Subcutaneous abdominal adipose tissue (tissue), 5 donors: ENCODE measurements around the gene POFUT2.

Source experiments
- H3K27ac ChIP-seq: one replicate; pipeline ENCODE4 v1.7.0; 2013; ENCODE audit warnings: low read depth, mild to moderate bottlenecking, inconsistent platforms, low read length, moderate library complexity
- H3K27me3 ChIP-seq, 5 donors: one replicate each; pipeline ENCODE4 v1.7.0; 2013; ENCODE audit warnings: low read length in 5 of 5, inconsistent platforms in 1 of 5; ENCODE audit not compliant: control insufficient read depth in 5 of 5, insufficient read depth in 4 of 5
- H3K36me3 ChIP-seq, 5 donors: one replicate each; pipeline ENCODE4 v1.7.0; 2013; ENCODE audit warnings: low read length in 5 of 5; ENCODE audit not compliant: control insufficient read depth in 5 of 5, insufficient read depth in 5 of 5
- H3K4me1 ChIP-seq, 5 donors: one replicate each; pipeline ENCODE4 v1.7.0; 2013; ENCODE audit warnings: low read length in 5 of 5, mild to moderate bottlenecking in 3 of 5, moderate library complexity in 1 of 5; ENCODE audit not compliant: control insufficient read depth in 5 of 5, insufficient read depth in 5 of 5
- H3K4me3 ChIP-seq, 5 donors: one replicate each; pipeline ENCODE4 v1.7.0; 2013; ENCODE audit warnings: low read length in 5 of 5, low read depth in 1 of 5
- H3K9ac ChIP-seq, 5 donors: one replicate each; pipeline ENCODE4 v1.7.0; 2013; ENCODE audit warnings: low read length in 5 of 5, mild to moderate bottlenecking in 4 of 5, moderate library complexity in 3 of 5
- H3K9me3 ChIP-seq, 5 donors: one replicate each; pipeline ENCODE4 v1.7.0; 2013; ENCODE audit warnings: low read length in 5 of 5; ENCODE audit not compliant: control insufficient read depth in 5 of 5
- donor health status: healthy.
- donor health status: healthy.
- donor health status: healthy.
- donor health status: healthy.
- donor health status: healthy.

The POFUT2 gene

GRCh38 chr21:45225041-45225740 is 62.5 kb downstream of the POFUT2 start:
- peaks cover 0 to 8% (median 5%) of the 10 kb centered on the region in 5 donors for H3K27me3 ChIP-seq
- H3K4me1 ChIP-seq: peaks cover 0 to 8% (median 5%) of the 10 kb centered on the region in 5 donors
- no peak overlapping the region for H3K27ac ChIP-seq
- H3K9me3 ChIP-seq: no peaks in the 10 kb centered on the region
- no peak overlapping the region for H3K9ac ChIP-seq
- peaks cover 0 to 38% (median 33%) of the 10 kb centered on the region in 5 donors for H3K36me3 ChIP-seq
- no peak overlapping the region for H3K4me3 ChIP-seq

- H3K9ac ChIP-seq: no peak overlapping the region
- H3K9me3 ChIP-seq: no peaks in the 10 kb centered on the region
- peaks cover 0 to 8% (median 5%) of the 10 kb centered on the region in 5 donors for H3K27me3 ChIP-seq
- peaks cover 0 to 40% (median 34%) of the 10 kb centered on the region in 5 donors for H3K36me3 ChIP-seq
- no peak overlapping the region for H3K4me3 ChIP-seq
- H3K4me1 ChIP-seq: peaks cover 0 to 12% (median 10%) of the 10 kb centered on the region in 5 donors
- no peak overlapping the region for H3K27ac ChIP-seq
These were observed 63.3 kb downstream of the POFUT2 start for GRCh38 chr21:45224189-45224938.

- no peak overlapping the region for H3K9ac ChIP-seq
- H3K4me1 ChIP-seq: peaks cover 0 to 12% (median 10%) of the 10 kb centered on the region in 5 donors
- peaks cover 0 to 5% (median 2%) of the 10 kb centered on the region in 5 donors for H3K27me3 ChIP-seq
- H3K4me3 ChIP-seq: no peak overlapping the region
- H3K9me3 ChIP-seq: no peaks in the 10 kb centered on the region
- H3K36me3 ChIP-seq: peaks cover 0 to 42% (median 37%) of the 10 kb centered on the region in 5 donors
- H3K27ac ChIP-seq: no peak overlapping the region
These were observed 64.2 kb downstream of the POFUT2 start for GRCh38 chr21:45223236-45224185.

GRCh38 chr21:45222001-45222400 is 65.7 kb downstream of the POFUT2 start:
- Histone ChIP-seq H3K9ac (no peak overlapping the region), H3K27me3 (no peaks in the 10 kb centered on the region), H3K36me3 (peaks cover 3 to 43% (median 37%) of the 10 kb centered on the region in 5 donors), H3K9me3 (peaks cover 0 to 3% (median 3%) of the 10 kb centered on the region in 5 donors), H3K27ac (no peak overlapping the region), H3K4me1 (peaks cover 0 to 12% (median 8%) of the 10 kb centered on the region in 5 donors), H3K4me3 (no peak overlapping the region)

- H3K27ac ChIP-seq: no peak overlapping the region
- peaks cover 0 to 10% (median 3%) of the 10 kb centered on the region in 5 donors for H3K9me3 ChIP-seq
- peaks cover 0 to 12% (median 8%) of the 10 kb centered on the region in 5 donors for H3K4me1 ChIP-seq
- H3K27me3 ChIP-seq: no peaks in the 10 kb centered on the region
- peaks cover 3 to 43% (median 37%) of the 10 kb centered on the region in 5 donors for H3K36me3 ChIP-seq
- no peak overlapping the region for H3K9ac ChIP-seq
- H3K4me3 ChIP-seq: no peak overlapping the region
These were observed 66.8 kb downstream of the POFUT2 start for GRCh38 chr21:45220714-45221490.

GRCh38 chr21:45220071-45220481 is 67.6 kb downstream of the POFUT2 start:
- no peak overlapping the region for H3K4me3 ChIP-seq
- H3K27me3 ChIP-seq: no peaks in the 10 kb centered on the region
- peaks cover 3 to 43% (median 37%) of the 10 kb centered on the region in 5 donors for H3K36me3 ChIP-seq
- H3K9me3 ChIP-seq: peaks cover 0 to 10% (median 3%) of the 10 kb centered on the region in 5 donors
- no peak overlapping the region for H3K9ac ChIP-seq
- peaks cover 0 to 12% (median 8%) of the 10 kb centered on the region in 5 donors for H3K4me1 ChIP-seq
- no peak overlapping the region for H3K27ac ChIP-seq

- Histone ChIP-seq H3K27me3 (no peaks in the 10 kb centered on the region), H3K27ac (no peak overlapping the region), H3K36me3 (peaks cover 3 to 43% (median 37%) of the 10 kb centered on the region in 5 donors)
These were observed 68.2 kb downstream of the POFUT2 start for GRCh38 chr21:45219517-45219916.

GRCh38 chr21:45217010-45217409 is 70.7 kb downstream of the POFUT2 start:
- peaks cover 0 to 12% (median 8%) of the 10 kb centered on the region in 5 donors for H3K4me1 ChIP-seq
- H3K9me3 ChIP-seq: peaks cover 0 to 10% (median 3%) of the 10 kb centered on the region in 5 donors
- H3K27me3 ChIP-seq: no peaks in the 10 kb centered on the region
- H3K36me3 ChIP-seq: peaks cover 3 to 30% (median 25%) of the 10 kb centered on the region in 5 donors
- no peak overlapping the region for H3K9ac ChIP-seq
- H3K4me3 ChIP-seq: no peak overlapping the region
- no peak overlapping the region for H3K27ac ChIP-seq

More at GRCh38 chr21:45219517-45219916, 68.2 kb downstream of the POFUT2 start:
- Histone ChIP-seq H3K4me3 (no peak overlapping the region), H3K9me3 (peaks cover 0 to 10% (median 3%) of the 10 kb centered on the region in 5 donors), H3K9ac (no peak overlapping the region), H3K4me1 (peaks cover 0 to 12% (median 8%) of the 10 kb centered on the region in 5 donors)

GRCh38 chr21:45215213-45215612 is 72.5 kb downstream of the POFUT2 start:
- H3K9ac ChIP-seq: no peak overlapping the region
- H3K4me1 ChIP-seq: peaks cover 0 to 8% (median 5%) of the 10 kb centered on the region in 5 donors

More at GRCh38 chr21:45215213-45215612, 72.5 kb downstream of the POFUT2 start:
- Histone ChIP-seq H3K27ac (no peak overlapping the region), H3K27me3 (no peaks in the 10 kb centered on the region), H3K4me3 (no peak overlapping the region), H3K9me3 (peaks cover 0 to 10% (median 3%) of the 10 kb centered on the region in 5 donors), H3K36me3 (peaks cover 3 to 25% (median 19%) of the 10 kb centered on the region in 5 donors)
